Activated T-cell treated with anti-CD3 and anti-CD28 coated beads for 1 hour (primary cell): ENCODE measurements around the gene MBIP.

Source experiments
- DNase-seq: peaks from one replicate; pipeline ENCODE4 v3.0.0-alpha.2; 2020; ENCODE audit warnings: low read depth

Gene MBIP

GRCh38 chr14:36264107-36264506, 56.3 kb downstream of the MBIP start:
- no peak for DNase-seq

- DNase-seq = no peak
These were observed 59.3 kb downstream of the MBIP start for GRCh38 chr14:36260970-36261640.

- no peak for DNase-seq
These were observed 62.2 kb downstream of the MBIP start for GRCh38 chr14:36258241-36258640.

GRCh38 chr14:36256126-36256801, 64.2 kb downstream of the MBIP start:
- DNase-seq = no peak

GRCh38 chr14:36254020-36254624, 66.3 kb downstream of the MBIP start:
- no peak for DNase-seq
